Hindlimb muscle (tissue), 1 donor: ENCODE results near the gene F12. TPM values are rescaled to one million over a fixed set of nuclear protein-coding genes. Genes with fewer than 3 reads are reported as not detected.
"Not testable (repeated sequence)": the region's sequence is repeated elsewhere in the genome, so short reads cannot be mapped to it uniquely, and the experiment has no call there.

Experiments used
- DNase-seq: peaks from one replicate; pipeline ENCODE4 v3.0.0-alpha.2; 2013
- polyA plus RNA-seq: library from polyadenylated mRNA; unstranded; fragments of 120-200 nt; gene quantifications from one replicate; pipeline ENCODE4 v1.2.1, GENCODE V29; 2013; ENCODE audit not compliant: insufficient read length

F12 gene
- polyA plus RNA-seq, 1 donor: 0.41 TPM

GRCh38 chr5:177386542-177386941 lies 22.8 kb downstream of the F12 start:
- no peak for DNase-seq

- no peak for DNase-seq
Observed at GRCh38 chr5:177385720-177386119, 23.6 kb downstream of the F12 start.

GRCh38 chr5:177384134-177384533 lies 25.2 kb downstream of the F12 start, which contains the start of gene SLC34A1:
TSS of gene SLC34A1 (plus strand) at chr5:177384434. CDS start at chr5:177385742, 1,308 bp downstream.
- no peak for DNase-seq

- DNase-seq: no peak
Observed at GRCh38 chr5:177383181-177383580, 26.2 kb downstream of the F12 start.

GRCh38 chr5:177382423-177383029 lies 26.8 kb downstream of the F12 start:
- no peak for DNase-seq

- DNase-seq: no peak
Observed at GRCh38 chr5:177380805-177381126, 28.6 kb downstream of the F12 start.

GRCh38 chr5:177378884-177379883 lies 30.2 kb downstream of the F12 start:
- no peak for DNase-seq

- DNase-seq: no peak
Observed at GRCh38 chr5:177377851-177378776, 31.2 kb downstream of the F12 start.

- DNase-seq: no peak
Observed at GRCh38 chr5:177376107-177376506, 33.3 kb downstream of the F12 start.

- DNase-seq: not testable (repeated sequence)
Observed at GRCh38 chr5:177375516-177375915, 33.8 kb downstream of the F12 start.

GRCh38 chr5:177374211-177374610 lies 35.2 kb downstream of the F12 start:
- no peak for DNase-seq

GRCh38 chr5:177373806-177374205 lies 35.6 kb downstream of the F12 start:
- no peak for DNase-seq

GRCh38 chr5:177372910-177373309 lies 36.5 kb downstream of the F12 start:
- no peak for DNase-seq

GRCh38 chr5:177372034-177372896 lies 37.1 kb downstream of the F12 start:
- DNase-seq: no peak

- DNase-seq: no peak
Observed at GRCh38 chr5:177371120-177372033, 38.0 kb downstream of the F12 start.

GRCh38 chr5:177370488-177371119 lies 38.8 kb downstream of the F12 start:
- peak; percentile 81 for DNase-seq

GRCh38 chr5:177369645-177370440 lies 39.5 kb downstream of the F12 start:
- DNase-seq: no peak

- no peak for DNase-seq
Observed at GRCh38 chr5:177368869-177369644, 40.3 kb downstream of the F12 start.
